NCI-H1417 (cell line): ENCODE measurements around the gene B3GALT6.

ENCODE experiments used
- DNase-seq, 3 experiments: peaks; one replicate each; lab custom pipeline; 2025; lab: John Stamatoyannopoulos, UW

Gene B3GALT6

DNA sequence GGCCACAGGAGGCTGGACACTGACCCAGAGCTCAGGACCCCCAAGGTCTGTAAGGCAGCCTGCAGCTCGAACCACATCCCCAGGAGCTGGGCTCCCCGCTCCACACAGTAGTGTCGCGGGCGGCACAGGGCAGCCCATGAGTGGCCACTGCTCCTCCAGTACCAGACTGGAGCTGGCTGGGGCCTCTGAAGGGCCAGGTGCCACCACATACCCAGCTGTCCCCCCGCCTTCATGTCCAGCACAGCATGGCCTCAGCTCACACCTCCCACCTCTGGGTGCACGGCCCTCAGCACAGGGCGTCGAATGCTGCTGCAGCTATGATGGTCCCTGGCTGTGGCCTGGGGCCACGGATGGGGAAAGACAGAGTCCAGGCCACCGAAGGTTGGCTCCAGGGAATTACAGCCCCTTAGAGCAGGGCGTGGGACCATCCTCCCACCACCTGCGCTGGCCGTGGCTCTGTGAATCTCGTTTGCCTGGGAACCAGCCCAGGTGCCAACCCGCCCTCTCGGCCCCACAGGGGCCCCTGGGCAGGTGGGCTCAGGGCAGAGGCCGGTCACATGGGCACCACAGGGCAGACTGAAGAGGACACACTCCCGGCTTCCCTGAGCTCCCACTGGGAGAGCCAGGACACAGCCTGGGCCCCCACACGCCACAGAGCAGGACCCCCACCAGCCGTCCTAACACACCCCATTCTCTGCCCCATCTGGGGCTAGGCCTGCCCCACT, 16.0 kb upstream of the B3GALT6 start:
- no peak for DNase-seq

DNA sequence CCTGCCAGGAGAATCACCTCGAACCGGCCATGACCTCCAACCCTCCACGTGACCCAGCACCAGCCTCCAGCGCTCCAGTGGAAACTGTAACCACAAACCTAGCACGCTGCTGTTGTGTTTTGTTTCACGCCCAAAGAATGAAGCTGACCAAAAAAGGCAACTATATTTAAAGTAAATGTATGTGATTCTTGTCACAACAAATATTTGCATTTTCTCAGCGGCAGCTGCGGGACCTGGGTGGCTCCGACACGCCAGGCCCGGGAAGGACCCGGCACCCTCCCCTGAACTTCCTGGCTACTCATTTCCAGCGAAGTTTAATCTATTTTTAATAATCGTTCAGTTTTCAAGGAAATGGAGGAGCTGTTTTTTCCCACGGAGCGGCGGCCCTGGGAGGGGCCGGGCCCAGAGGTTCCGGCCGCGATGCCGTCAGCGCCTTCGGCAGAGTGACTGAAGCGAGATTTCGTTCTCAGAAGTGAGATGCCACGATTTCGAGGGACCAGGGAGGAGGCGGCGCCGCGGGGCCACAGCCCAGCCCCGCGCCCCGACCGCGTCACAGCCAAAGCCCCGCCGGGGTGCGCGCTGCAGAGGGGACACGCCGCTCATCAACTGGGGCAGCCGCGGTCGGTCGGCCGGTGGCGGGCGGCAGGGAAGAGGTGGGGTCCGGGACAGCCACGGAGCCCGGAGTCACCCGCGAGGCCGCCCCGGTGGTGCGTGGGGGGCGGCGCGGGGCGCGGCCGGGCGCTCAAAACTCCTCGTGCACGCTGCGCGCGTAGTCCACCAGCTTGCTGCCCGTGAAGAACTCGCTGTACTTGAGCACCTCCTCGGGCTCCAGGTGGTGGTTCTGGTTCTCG, 15.0 kb upstream of the B3GALT6 start:
- DNase-seq: no peak

DNA sequence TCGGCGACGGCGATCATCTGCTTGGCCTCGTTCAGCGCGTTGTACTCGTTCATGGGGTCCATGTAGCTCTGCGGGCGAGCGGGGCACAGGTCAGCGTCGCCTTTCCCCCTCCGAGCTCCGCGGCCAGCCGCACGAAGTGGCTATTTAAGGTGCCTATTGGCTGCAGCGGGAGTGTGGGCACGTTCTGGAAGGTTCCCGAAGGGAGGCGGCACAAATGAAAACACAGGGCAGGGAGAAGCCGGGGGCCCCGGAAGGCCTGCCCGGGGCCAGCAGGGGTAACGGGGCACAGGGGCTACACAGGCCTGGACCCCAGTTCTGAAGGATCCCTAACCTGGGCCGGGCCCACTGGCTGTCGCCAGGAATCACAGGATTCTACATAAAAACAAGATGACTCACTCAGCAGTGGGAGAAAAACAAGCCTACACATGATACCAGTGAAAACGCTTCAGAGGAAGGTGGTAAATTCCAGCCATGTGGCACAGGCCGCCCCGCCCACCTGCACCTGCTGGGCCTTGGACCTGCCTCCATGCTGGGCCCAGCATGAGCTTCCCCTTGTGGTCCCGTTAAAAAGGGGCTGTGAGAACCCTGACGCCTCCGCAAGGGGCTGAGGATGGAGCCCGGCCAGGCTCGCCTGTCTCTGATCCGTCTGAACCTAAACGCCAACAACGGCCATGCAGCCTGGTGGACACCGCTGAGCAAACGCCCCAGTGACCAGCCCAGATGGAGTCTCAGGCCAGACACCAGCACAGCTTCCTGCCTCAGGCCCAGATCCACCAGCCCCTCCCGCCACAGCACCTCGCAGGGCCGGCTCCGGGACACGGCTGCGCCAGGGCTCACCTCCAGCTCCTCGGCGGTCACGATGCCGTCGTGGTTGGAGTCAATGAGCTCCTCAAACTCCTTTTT, 14.2 kb upstream of the B3GALT6 start:
- DNase-seq: no peak

DNA sequence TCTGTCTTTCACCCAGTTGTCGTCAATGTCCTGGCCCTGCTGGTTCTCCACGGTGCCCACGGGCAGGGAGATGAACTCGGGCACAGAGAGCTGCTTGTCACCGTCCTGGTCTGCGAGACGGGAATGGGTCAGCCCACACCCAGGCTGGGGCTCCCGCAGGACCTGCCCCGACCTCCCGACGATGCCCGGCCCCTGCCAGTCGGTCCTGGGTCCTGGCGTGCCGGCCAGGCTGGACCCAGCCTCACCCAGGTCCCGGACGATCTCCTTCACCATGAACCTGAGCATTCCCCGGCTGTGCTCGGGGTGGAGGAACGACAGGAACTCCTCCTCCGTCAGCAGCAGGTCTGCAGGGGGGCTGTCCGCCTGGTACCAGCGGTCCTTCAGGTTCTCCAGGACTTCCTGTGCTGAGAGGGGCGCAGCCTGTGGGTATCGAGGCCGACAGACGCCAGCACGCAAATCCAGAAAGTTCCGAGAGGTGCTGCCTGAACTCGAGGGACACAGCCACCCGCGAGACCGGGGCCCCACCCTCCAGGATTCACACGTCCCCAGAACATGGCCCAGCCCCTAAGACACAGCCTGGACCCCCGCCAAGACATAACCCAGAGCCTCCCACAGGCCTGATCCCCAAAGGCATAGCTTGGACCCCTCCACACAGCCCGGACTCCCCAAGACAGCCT, 13.4 kb upstream of the B3GALT6 start:
- DNase-seq: no peak

DNA sequence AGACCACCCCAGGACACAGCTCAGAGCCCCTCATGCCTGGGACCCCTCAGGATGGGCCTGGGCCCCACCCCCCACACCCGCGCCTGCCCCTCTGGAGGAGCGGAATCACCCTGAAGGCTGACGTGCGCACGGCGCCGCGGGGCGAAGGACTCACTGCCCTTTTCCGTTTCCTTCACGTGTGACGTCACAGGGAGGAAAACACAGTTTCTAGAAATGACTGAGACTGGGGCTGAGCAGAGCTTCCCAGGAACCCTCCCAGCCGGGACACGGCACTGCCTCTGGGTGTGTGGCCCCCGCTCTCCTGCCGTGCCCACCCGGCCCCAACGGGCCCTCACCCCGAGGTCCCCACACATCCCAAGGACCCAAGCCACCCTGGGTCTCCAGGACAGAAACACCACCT, 12.7 kb upstream of the B3GALT6 start:
- no peak for DNase-seq

DNA sequence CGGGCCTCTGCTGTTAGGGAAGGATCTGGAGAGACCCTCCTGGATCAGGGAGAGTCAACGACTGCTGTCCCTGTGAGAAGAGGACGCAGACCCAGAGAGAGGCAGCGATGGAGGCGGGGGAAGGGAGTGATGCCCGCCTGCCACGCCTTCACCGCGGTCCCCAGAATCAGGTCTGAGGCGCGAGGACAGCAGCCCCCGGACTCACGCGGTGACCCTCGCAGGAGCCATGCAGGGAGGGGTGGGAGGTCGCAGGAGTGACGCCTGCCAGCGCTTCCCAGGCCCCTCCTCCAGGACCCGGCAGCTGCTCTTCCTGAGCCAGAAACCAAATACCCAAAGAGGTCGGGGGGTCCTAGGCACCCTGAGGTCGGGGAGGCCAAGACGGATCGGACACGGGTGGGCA, 11.8 kb upstream of the B3GALT6 start:
- no peak for DNase-seq

DNA sequence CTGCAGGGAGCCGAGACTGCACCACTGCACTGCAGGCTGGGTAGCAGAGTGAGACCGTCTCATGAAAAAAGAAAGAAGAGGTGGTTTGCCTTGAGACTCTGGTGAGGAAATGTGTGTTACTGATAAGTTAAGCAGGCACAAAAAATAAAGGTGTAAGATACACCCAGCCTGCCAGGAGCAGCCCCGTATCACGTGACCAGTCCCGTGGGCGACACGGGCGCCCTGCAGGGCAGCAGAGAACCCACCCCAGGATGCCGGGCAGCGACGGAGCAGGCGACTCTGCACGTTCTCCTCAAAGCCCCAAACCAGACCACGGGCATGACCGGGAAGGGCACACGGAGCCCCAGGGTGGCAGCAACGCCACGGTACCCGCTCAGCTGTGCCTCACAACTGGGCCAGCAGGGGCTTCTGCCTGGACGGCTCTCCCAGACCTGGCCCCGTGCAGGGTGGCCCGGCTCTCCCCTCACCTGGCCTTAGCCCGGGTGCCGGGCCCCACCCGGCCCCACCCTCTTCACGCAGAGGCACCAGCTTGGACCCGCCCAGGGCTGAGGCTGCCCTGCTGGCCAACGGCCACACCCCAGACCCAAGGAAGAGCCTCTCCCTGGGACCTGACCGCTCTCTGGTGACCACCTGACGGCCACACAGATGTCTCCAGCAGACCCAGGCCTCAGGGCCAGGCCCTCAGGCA, 10.0 kb upstream of the B3GALT6 start:
- DNase-seq: no peak

DNA sequence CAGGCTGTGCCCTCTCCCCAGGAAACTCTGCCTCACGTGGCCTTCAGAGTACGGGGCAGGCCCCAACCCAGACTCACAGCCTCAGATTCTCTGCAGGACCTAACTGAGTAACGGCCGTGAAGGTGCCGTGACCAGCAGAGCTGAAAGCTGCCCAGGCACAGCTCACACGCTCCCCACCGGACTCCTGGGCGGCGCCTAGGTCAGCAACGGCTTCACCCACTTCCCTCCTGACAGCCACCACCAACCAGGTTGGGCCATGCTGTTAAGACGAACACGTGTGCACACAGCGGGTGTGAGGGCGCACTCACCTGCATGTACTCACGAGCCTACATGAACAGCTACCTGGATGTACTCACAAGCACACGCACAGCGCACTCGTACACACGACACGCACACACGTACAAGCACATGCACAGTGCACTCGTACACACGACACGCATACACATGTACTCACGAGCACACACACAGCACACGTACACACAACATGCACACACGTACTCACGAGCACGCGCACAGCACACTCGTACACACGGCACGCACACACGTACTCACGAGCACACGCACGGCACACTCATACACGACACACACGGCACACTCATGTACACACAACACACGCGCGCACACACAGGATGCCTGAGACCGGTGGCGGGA, 9.3 kb upstream of the B3GALT6 start:
- DNase-seq: no peak

DNA sequence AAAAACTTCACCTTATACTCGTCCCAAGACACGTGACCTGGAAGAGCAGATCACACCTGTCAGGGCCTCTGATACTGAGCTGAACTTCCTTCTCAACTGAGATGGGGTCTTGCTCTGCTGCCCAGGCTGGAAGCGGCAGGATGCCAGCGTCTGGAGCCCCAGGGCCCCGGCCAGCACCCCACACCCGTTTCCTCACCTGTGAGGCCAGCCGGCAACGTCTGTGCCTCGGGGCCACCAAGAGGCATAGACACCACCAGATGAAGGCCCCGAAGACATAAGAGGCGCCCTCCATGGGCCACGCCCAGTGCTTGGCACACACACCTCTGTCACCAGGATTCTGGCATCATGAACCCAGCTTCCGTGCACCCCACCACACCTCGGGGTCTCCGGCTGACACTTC, 8.7 kb upstream of the B3GALT6 start:
- no peak for DNase-seq

DNA sequence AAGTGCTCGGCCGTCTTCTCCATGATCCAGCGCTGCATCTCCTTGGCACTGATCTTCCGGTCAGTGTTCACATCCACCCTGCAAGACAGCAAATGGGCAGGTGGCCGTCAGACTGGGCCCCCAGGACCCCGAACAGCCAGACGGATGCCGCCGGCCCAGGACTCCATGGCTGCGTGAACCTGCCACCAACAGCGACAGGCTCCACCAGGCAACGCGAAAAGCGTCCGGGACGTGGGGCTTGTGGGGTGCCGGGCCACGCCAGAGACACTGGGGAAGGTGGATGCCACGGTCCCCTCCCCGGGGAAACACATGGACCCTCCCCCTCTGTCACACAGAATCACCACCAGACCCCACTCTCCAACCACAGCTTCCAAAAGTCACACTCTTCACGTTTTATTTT, 8.1 kb upstream of the B3GALT6 start:
- DNase-seq: no peak

DNA sequence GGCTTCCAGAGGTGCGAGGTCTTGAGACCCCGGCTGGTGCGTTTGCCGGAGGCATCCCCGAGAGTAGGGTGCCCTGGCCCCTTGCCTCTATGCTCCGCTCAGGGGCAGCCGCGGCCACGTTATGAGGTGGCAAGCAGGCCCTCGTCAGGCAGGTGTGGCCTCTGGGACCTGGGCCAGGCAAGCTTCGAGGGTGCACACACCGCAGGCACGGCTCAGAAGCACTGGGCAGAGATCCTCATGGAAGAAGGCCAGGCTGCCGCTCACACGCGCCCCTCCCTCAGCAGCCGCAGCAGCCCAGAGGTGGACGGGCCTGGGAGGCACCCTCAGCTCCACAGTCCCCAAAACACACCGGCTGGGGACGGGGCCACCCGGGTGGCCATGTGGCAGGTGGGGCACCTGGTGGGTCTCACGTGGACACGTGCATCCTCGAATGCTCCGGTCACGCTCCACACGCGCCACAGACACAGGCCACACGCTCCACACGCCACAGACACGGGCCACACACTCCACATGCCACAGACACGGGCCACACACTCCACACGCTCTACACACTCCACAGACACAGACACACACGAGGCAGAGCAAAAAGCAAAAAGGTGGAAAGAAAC, 6.7 kb upstream of the B3GALT6 start:
- DNase-seq: no peak

DNA sequence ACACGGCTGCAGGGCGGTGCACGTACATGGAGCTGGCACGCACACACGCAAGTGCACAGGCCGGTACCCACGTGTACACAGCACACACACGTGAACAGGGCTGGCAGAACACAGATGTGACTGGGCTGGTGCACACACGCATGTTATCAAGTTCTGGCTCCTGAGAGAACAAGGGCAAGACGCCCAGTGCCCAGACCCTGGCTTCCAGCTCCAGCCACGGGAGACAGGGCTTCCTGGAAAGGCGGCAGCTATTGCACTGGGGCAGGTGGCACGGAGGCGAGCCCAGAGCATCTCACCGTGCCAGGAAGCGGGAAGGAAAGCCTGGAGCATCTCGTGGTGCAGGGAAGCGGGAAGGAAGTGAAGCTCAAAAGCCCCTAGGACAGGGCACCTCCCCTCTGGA, 6.1 kb upstream of the B3GALT6 start:
- DNase-seq: no peak

DNA sequence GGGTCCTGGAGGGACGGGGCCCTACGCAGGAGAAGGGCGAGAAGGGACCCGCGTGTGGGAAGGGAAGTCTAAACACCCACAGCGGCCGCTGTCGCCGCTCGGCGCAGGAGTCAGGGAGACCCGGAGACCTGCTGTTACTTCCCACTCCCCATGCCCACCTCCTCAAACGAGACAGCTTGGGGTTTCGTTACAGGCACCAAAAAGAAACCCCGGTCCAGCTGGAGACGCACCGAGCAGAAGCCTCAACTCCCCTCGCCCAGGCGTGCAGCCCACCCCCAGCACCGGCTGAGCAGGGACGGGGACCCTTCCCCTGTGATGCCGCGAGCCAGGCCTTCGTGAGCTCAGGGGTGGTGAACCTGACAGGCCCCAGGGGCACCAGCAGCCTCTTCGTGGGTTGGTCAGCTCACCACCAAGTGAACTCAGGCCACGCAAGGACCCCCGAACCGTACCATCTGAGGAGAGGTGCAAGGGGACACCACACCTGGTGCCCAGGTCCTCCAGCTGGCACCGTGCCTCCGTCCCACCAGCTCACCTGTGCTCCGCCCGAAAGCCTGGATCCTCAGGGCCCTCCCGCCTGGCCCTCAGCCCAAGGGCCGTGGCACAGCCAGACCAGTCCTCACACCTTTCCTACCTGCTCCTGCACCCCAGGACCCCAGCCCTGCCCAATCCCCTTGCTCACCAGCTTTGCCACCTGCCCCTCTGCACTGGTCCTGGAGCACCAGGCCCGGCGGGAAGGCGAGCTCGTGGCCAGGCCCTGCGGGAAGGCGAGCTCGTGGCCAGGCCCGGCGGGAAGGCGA, 5.3 kb upstream of the B3GALT6 start:
- DNase-seq: no peak

DNA sequence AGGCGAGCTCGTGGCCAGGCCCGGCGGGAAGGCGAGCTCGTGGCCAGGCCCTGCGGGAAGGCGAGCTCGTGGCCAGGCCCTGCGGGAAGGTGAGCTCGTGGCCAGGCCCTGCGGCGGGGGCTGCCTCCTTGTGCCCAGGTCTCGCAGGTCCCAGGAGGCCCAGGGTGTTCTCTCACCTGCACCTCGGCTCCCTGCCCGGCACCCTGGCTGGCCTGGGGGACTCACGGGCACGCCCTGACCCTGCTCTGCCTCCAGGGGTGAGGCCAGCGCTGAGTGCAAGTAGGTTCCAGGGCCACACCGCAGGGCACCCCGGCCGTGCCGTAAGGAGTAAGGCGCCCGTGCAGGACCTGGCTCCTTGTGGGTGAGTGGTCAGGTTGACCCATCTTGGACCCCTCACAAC, 4.7 kb upstream of the B3GALT6 start:
- DNase-seq: no peak

DNA sequence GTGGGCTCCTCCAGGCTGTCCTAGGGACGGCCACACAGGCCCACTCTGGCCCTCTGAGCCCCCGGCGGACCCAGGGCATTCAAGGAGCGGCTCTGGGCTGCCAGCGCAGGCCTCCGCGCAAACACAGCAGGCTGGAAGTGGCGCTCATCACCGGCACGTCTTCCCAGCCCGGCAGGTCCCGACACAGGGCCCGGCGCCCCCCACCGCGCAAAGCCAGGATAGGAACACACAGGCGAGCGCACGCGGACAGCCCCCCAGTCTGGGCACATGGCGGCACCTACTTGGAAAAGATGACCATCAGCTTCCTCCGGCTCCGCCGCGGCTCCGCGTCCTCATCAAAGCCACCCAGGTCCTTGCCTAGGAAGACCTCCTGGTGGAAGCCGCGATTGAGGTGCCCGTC, 3.9 kb upstream of the B3GALT6 start:
- DNase-seq: no peak

DNA sequence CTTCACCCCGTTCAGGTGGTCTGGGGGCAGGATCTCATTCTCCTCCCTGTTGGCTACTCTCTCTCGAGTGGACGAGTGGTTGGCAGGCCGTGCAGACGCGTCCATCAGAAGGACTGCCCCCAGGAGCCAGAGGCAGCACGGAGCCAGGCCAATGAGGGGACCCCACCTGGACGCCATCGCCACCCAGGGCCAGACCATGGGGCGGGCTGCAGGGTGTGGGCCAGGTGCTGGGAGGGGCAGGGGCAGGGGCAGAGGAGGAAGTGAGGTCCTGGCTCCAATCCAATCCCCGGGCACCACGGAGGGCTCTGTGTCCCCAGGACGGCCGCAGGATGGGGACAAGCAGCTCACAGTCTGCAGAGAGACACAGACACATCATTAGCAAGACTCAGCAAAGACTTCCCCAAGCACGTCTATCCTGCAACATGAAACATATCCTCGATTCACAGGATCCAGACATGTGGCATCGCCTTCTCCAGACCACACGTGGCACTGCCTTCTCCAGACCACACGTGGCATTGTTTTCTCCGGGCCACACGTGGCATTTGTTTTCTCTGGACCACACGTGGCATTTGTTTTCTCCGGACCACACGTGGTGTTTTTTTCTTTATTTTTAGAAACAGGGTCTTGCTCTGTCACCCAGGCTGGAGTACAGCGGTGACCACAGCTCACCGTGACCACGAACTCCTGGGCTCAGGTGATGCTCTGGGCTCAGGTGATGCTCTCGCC, 3.3 kb upstream of the B3GALT6 start:
- DNase-seq: no peak

DNA sequence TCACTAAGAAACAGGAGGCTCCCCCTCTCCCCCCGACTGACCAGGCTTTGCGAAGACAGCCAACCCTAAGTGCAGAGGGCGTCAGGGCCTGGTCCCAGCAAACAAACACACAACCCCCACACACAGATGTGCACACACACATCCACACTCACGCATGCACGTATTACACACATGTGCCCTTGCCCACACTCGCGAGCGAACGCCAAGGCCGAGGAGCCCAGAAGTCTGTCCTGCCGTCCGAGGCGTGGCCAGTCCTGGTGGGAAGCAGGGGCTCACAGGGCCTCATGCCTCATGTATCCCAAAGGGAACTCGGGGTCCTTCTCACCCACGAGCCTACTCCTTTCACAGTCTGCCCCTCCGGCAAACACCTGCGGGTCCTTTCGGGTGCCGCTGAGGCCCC, 2.3 kb upstream of the B3GALT6 start:
- DNase-seq: no peak

DNA sequence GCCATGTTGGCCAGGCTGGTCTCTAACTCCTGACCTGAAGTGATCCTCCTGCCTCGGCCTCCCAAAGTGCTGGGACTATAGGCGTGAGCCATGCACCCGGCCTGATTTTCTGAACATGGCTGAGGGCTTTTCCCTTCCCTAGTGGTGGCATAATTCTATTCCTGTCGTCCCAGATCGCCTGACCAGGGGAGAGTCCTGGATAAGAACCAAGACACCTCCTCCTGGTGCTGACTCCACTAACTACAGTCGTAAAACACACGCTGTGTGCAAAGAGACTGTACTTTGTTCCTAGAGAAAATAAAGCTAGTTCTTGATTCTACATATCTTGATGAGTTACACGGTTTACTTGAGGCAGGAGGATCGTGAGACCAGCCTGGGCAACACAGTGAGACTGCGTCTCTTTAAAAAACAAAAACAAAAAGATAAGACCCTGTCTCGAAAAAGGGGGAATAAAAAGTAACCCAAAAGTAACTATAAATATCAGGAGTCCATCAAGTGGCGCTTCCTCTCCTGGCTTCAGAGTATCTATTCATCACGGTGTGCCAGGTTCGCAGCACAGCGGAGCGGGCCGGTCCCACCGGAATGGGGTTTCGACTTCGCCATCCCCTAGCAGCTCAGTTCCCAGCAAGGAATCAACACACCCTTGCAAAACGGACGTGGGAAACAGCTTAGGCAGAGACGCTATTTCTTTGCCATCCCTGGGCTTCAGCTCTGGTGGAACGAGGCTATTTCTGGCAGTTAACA, 1.2 kb upstream of the B3GALT6 start:
- peak in 1 of 3 experiments; percentile 26 for DNase-seq
